Stimulated activated CD4-positive, alpha-beta T cell treated with anti-CD3 and anti-CD28 coated beads, TNF-alpha, amount 100 ng/mL, for 4 hours (primary cell): ENCODE measurements around the gene CDC14B.
"Not testable (repeated sequence)": the region's sequence is repeated elsewhere in the genome, so short reads cannot be mapped to it uniquely, and the experiment has no call there.

Experiments
- DNase-seq, 3 experiments: peaks; one replicate each; pipeline ENCODE4 v3.0.0-alpha.2; 2020; ENCODE audit warnings: low read depth in 3 of 3

Gene CDC14B

GRCh38 chr9:96550659-96551058 is 69.0 kb downstream of the CDC14B start:
- no peak for DNase-seq

- not testable (repeated sequence) for DNase-seq
These were observed 76.5 kb downstream of the CDC14B start for GRCh38 chr9:96543131-96543530.

GRCh38 chr9:96540106-96540505 is 79.5 kb downstream of the CDC14B start:
- DNase-seq: no peak

GRCh38 chr9:96532173-96532572 is 87.5 kb downstream of the CDC14B start:
- no peak for DNase-seq

- DNase-seq: no peak
These were observed 94.9 kb downstream of the CDC14B start for GRCh38 chr9:96524764-96525163.

GRCh38 chr9:96524045-96524444 is 95.6 kb downstream of the CDC14B start:
- no peak for DNase-seq

GRCh38 chr9:96523374-96523773 is 96.3 kb downstream of the CDC14B start:
- DNase-seq: no peak

GRCh38 chr9:96522366-96522765 is 97.3 kb downstream of the CDC14B start:
- no peak for DNase-seq

- DNase-seq: no peak
These were observed 99.9 kb downstream of the CDC14B start for GRCh38 chr9:96519787-96520186.

- DNase-seq: no peak
These were observed 100.5 kb downstream of the CDC14B start for GRCh38 chr9:96519095-96519494.

- DNase-seq: no peak
These were observed 103.8 kb downstream of the CDC14B start for GRCh38 chr9:96515621-96516470.

GRCh38 chr9:96514800-96515158 is 104.9 kb downstream of the CDC14B start:
- no peak for DNase-seq

- no peak for DNase-seq
These were observed 105.4 kb downstream of the CDC14B start for GRCh38 chr9:96514108-96514799.

GRCh38 chr9:96513622-96514021 is 106.0 kb downstream of the CDC14B start:
- DNase-seq: no peak

GRCh38 chr9:96512240-96512639 is 107.4 kb downstream of the CDC14B start:
- DNase-seq: no peak

- no peak for DNase-seq
These were observed 109.4 kb downstream of the CDC14B start for GRCh38 chr9:96510258-96510657.

- DNase-seq: no peak
These were observed 109.8 kb downstream of the CDC14B start for GRCh38 chr9:96509848-96510247.

- DNase-seq: no peak
These were observed 110.6 kb downstream of the CDC14B start for GRCh38 chr9:96509026-96509425.

- no peak for DNase-seq
These were observed 111.3 kb downstream of the CDC14B start for GRCh38 chr9:96508227-96508940.

GRCh38 chr9:96505316-96505991 is 114.2 kb downstream of the CDC14B start:
- no peak for DNase-seq

GRCh38 chr9:96503918-96504317 is 115.7 kb downstream of the CDC14B start:
- no peak for DNase-seq

- not testable (repeated sequence) for DNase-seq
These were observed 116.3 kb downstream of the CDC14B start for GRCh38 chr9:96503374-96503748.
